Retinal pigment epithelial cell (primary cell): ENCODE measurements around the gene TRPV6.
A peak's percentile ranks its signal among the peaks of the same experiment; 100 is the strongest.

Experiments
- DNase-seq: peaks from one replicate; pipeline ENCODE4 v3.0.0-alpha.2; 2010; ENCODE audit warnings: low read depth
- H3K4me3 ChIP-seq: 2 replicates; pipeline ENCODE4 v1.5.1; 2011; ENCODE audit warnings: mild to moderate bottlenecking, low read length, control low read depth, moderate library complexity
- TF ChIP-seq, protein P1 (sequence below): conservative IDR thresholded peaks from 2 replicates; pipeline ENCODE4 v1.5.1; 2011; ENCODE audit warnings: low read depth, low read length, control low read depth, inconsistent platforms

The TRPV6 gene

DNA sequence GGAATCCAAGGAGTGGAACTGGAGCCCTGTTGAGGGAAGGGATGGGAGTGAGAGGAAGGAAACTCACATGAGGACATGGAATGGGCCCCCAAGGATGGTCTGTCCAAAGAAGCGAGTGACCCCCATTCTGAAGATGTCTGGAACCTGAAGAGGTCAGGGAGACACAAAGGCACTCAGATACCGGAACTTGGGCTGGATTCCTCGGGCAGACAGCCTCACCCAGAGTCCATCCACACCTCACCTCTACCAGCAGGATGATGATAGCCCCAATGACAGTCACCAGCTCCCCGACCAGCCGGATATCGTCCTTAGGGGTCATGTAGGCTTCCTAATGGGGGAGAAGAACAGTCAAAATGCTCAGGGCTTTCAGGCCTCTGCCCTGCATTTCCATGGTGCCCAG, 10.7 kb downstream of the TRPV6 start:
- TF ChIP-seq, protein P1, sequence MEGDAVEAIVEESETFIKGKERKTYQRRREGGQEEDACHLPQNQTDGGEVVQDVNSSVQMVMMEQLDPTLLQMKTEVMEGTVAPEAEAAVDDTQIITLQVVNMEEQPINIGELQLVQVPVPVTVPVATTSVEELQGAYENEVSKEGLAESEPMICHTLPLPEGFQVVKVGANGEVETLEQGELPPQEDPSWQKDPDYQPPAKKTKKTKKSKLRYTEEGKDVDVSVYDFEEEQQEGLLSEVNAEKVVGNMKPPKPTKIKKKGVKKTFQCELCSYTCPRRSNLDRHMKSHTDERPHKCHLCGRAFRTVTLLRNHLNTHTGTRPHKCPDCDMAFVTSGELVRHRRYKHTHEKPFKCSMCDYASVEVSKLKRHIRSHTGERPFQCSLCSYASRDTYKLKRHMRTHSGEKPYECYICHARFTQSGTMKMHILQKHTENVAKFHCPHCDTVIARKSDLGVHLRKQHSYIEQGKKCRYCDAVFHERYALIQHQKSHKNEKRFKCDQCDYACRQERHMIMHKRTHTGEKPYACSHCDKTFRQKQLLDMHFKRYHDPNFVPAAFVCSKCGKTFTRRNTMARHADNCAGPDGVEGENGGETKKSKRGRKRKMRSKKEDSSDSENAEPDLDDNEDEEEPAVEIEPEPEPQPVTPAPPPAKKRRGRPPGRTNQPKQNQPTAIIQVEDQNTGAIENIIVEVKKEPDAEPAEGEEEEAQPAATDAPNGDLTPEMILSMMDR = no peak
- no peak for DNase-seq
- no peak overlapping the region for H3K4me3 ChIP-seq

DNA sequence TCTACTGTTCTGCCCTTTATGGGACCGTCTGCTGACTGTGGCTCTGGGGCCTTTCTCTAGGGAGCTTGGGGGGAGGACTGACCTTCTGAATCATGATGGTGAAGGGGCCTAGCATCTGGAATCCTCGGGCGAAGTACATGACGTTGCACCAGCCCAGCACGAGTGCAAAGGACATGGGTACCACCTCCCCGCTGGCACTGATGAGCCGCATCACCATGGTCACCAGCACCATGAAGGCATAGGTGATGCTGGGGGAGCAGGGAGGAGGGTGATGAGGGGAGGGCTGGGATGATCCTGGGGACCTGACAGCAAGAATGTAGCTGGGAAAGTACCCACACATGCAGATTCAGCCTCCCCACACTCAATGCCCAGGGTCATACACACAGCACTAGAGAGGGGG, 11.1 kb downstream of the TRPV6 start:
- no peak for DNase-seq
- TF ChIP-seq, protein P1 = no peak

GRCh38 chr7:142873871-142874270, 11.7 kb downstream of the TRPV6 start:
- TF ChIP-seq, protein P1 = no peak
- H3K4me3 ChIP-seq = no peak overlapping the region
- DNase-seq = no peak

More for the DNA sequence above, 11.1 kb downstream of the TRPV6 start:
- no peak overlapping the region for H3K4me3 ChIP-seq

GRCh38 chr7:142873281-142873784, 12.2 kb downstream of the TRPV6 start:
- TF ChIP-seq, protein P1 = peak; percentile 51
- no peak for DNase-seq
- H3K4me3 ChIP-seq = no peak overlapping the region

GRCh38 chr7:142872106-142872675, 13.4 kb downstream of the TRPV6 start:
- H3K4me3 ChIP-seq = no peak overlapping the region
- no peak for DNase-seq
- TF ChIP-seq, protein P1 = no peak

- TF ChIP-seq, protein P1 = no peak
- H3K4me3 ChIP-seq = no peak overlapping the region
- no peak for DNase-seq
These were observed 14.1 kb downstream of the TRPV6 start for GRCh38 chr7:142871260-142872105.
